22Rv1 (cell line): Measurements from ENCODE around the gene COIL.
"Not testable (repeated sequence)": the region's sequence is repeated elsewhere in the genome, so short reads cannot be mapped to it uniquely, and the experiment has no call there.

Experiments used
- H3K27ac ChIP-seq: fragments of 450-650 bp; 2 replicates; pipeline ENCODE4 v1.5.1; 2017
- CTCF ChIP-seq: fragments of 450-650 bp; IDR thresholded peaks from 2 replicates; pipeline ENCODE4 v1.5.1; 2017; ENCODE audit warnings: mild to moderate bottlenecking
- ZFX ChIP-seq: fragments of 450-650 bp; IDR thresholded peaks from 2 replicates; pipeline ENCODE4 v1.6.1; 2017; ENCODE audit warnings: antibody characterized with exemption, borderline replicate concordance

COIL gene

DNA sequence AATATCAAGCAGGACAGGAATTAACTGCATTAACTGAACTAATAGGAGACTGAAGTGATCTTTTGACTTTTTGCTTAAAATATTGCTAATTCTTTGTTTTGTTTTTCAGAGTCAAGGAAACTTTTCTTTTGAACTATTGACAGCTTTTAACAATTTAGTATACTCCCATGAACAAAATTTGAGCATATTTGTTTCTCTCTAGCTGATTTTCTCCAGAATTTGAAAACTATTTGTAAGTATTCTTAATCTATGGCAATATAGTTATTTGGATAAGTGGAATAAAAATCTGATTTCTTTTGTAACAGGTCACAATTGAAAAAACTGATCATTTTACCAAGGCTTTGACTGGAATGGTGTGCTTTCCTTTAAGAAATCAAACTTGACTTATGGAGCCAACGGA is 10.1 kb upstream of the COIL start:
- no peak overlapping the region for H3K27ac ChIP-seq
- TF ChIP-seq CTCF (no peak), ZFX (no peak)

DNA sequence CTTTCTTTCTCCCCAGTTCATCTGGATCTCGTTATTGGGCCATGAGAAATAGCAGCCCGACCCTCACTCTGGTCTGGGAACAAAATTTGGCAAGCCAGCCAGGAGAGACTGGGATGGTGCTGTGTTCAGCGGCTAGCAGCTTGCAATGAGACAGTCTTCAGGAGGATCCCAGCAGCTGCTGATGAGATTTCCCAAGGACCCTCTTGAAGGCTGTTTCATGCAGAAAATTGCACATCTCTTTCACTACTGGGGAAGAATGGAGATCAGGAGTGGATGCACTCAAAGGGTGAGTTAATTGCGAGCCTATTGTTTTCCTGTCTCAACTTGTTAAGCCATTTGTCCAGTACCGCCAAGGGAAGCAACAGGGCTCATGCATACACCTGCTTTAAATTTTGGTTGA is 5.5 kb upstream of the COIL start:
- no peak overlapping the region for H3K27ac ChIP-seq
- TF ChIP-seq ZFX (no peak), CTCF (no peak)

DNA sequence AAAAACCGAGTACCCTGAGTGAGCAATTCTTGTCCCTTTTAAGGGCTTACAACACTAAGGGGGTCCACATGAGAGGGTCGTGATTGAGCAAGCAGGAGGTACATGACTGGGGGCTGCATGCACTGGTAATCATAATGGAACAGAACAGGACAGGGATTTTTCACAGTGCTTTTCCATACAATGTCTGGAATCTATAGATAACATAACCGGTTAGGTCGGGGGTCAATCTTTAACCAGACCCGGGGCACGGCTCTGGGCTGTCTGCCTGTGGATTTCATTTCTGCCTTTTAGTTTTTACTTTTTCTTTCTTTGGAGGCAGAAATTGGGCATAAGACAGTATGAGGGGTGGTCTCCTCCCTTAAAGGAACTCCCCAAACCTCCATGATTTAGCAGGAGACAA is 4.8 kb upstream of the COIL start:
- H3K27ac ChIP-seq = not testable (repeated sequence)

DNA sequence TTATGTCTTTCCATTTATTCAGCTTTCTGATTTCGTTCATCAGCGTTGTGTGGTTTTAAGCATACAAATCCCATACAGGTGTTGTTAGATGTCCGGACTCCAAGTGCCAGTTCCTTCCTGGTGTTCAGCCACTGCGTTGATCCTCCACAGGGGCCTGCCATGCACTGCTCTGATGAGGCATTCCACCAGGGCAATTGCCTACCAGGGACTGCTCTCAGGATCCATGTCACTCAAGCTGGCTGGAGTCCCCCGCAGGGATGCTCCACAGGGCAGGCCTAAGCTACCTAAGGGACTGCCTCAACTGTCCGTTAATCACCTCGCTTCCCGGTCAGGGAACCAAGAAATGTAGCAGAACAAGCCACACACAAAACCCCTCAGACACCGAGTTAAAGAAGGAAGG is 4.4 kb upstream of the COIL start:
- not testable (repeated sequence) for H3K27ac ChIP-seq

- no peak overlapping the region for H3K27ac ChIP-seq
- TF ChIP-seq ZFX (no peak), CTCF (no peak)
Observed at GRCh38 chr17:56956992-56957391, 3.9 kb downstream of the COIL start.

- TF ChIP-seq ZFX (no peak), CTCF (no peak)
- no peak overlapping the region for H3K27ac ChIP-seq
Observed at GRCh38 chr17:56949595-56949994, 11.3 kb downstream of the COIL start.

DNA sequence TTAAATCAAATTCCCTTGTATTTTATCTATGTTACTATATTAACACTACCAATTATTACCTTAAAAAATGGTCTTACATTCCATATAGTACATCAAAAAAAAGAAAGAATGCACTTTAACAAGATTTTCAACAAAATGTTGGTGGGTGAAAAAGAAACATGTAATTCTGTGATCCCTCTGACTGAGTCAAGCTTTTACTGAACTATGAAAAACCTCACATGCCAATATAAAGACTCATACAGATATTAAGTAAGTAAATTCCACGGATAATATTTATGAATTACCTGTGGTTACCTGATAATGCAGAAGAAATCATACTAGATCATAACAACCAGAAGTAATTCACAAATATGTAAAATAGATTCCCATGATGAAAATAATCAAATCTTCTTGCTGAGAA is 12.4 kb downstream of the COIL start:
- no peak overlapping the region for H3K27ac ChIP-seq
- no peak for TF ChIP-seq CTCF
- no peak for TF ChIP-seq ZFX

DNA sequence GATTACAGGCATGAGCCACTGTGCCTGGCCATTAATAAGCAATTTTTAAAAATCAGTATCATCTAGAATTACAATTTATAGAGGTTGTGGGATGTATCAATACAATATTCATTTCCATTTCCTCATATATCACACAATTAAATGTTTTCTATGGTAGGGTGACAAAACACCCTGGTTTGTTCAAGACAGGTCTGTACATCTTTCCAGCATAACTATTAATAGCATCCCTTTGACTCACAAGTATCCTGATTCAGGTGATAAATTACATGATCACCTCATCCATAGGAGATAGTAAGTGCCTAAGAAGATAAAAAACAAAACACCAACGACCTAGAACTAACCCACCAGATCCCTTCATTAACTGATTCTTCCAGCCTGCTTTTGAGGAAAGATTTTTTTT is 13.1 kb downstream of the COIL start:
- TF ChIP-seq ZFX (no peak), CTCF (no peak)
- H3K27ac ChIP-seq = no peak overlapping the region
